ENCODE data around the gene EPHB3.
A peak's percentile ranks its signal among the peaks of the same experiment; 100 is the strongest.

DNA sequence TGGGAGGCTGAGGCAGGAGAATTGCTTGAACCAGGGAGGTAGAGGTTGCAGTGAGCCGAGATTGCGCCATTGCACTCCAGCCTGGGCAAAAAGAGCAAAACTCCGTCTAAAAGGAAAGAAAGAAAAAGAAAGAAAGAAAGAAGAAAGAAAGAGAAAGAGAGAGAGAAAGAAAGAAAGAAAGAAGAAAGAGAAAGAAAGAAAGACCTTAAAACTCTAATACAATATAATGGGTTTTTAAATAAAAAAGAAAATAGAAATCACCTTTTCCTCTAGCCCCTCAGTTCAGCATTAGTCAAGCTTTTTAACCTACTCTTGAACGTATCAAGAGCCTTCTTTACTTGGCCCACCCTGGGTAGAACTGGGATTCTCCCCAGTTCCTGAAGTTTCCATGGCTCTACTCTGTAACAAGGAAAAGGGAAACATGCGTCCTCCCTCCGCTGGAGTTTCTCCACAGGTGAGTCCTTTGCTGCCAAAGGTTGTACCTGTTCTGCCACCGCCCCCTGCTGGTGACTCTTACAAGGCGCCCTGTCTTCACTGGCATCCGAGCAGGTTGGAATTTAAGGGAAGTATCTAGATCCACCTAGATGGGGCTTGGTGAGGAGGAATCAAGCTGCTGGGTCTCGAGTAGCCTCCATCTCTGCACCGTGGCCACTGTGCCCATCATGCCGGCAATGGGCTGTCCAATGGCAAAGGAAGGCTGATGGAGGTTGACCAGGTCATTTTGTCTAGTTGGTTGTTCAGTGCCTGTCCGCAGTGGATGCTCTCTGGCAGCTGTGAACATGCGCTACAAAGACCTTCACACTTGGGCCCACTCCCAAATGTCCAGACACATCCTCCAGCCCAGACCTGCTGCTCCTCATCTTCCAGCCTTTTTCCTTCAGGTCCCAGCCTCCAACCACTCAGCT is 20.6 kb upstream of the EPHB3 start:
- TF ChIP-seq, protein P1, sequence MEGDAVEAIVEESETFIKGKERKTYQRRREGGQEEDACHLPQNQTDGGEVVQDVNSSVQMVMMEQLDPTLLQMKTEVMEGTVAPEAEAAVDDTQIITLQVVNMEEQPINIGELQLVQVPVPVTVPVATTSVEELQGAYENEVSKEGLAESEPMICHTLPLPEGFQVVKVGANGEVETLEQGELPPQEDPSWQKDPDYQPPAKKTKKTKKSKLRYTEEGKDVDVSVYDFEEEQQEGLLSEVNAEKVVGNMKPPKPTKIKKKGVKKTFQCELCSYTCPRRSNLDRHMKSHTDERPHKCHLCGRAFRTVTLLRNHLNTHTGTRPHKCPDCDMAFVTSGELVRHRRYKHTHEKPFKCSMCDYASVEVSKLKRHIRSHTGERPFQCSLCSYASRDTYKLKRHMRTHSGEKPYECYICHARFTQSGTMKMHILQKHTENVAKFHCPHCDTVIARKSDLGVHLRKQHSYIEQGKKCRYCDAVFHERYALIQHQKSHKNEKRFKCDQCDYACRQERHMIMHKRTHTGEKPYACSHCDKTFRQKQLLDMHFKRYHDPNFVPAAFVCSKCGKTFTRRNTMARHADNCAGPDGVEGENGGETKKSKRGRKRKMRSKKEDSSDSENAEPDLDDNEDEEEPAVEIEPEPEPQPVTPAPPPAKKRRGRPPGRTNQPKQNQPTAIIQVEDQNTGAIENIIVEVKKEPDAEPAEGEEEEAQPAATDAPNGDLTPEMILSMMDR (IDR thresholded peaks at IDR 0.05 in 4 of 5, conservative IDR thresholded peaks at IDR 0.05 in 1 of 5): peak in 4 of 5 experiments; percentile 45 to 60 (median 48)
- no peak for TF ChIP-seq POLR2A (IDR thresholded peaks at IDR 0.05)

Measured in gastrocnemius medialis (tissue), 4 donors.